NT2/D1 (cell line): ENCODE results near the gene NDUFB2.

Experiments
- SUZ12 ChIP-seq: IDR thresholded peaks from 2 replicates; pipeline ENCODE4 v1.6.1; 2011; ENCODE audit not compliant: insufficient read length, insufficient read depth; ENCODE audit errors: extremely low read depth
- YY1 ChIP-seq: IDR thresholded peaks from 2 replicates; pipeline ENCODE4 v1.6.1; 2011; ENCODE audit not compliant: insufficient read length, insufficient read depth
- ZNF274 ChIP-seq: IDR thresholded peaks from 2 replicates; pipeline ENCODE4 v1.6.1; 2011; ENCODE audit warnings: mild to moderate bottlenecking, low read depth, low read length

DNA sequence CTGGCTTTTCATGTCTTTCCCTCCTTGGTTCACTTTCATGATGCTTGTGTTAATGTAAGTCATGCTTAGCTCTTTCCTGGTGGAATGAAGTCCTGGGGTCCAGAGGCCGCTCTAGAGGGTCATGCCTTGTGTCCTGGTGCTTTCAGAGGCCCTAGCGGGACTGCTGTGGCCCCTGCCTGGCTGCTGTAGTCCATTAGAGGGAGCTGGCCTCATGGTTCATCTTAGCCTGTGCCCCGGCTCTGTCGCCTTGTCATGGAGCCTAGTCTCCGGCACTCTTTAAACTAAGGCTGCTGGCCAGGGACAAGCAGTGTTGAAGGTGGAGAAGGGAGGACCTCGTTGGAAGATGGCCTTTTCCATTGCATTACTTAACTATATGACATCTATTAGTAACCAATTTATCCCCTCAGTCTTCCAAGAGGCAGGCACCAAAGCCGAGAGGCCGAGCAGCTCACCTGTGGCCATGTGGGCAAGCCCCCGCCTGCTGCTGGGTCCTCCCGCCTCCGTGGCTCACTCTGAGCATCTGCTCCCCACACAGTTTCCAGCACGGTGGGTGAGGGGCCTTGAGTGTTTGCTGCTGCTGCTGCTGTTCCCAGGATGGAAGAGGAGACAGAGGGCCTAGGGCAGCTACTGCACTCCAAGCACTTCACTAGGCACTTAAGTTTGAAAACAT is 5.0 kb upstream of the NDUFB2 start:
- TF ChIP-seq SUZ12 (no peak), ZNF274 (no peak), YY1 (no peak)
